Osteocyte (in vitro differentiated cells): ENCODE data around the gene RASSF4. TPM values are rescaled to one million over a fixed set of nuclear protein-coding genes. Genes with fewer than 3 reads are reported as not detected.

ENCODE experiments used
- DNase-seq: peaks from one replicate; pipeline ENCODE4 v3.0.0; 2021; ENCODE audit warnings: mixed read lengths; ENCODE audit not compliant: unreplicated experiment; ENCODE audit errors: extremely low spot score
- H3K27ac Mint-ChIP-seq: one replicate; pipeline ENCODE4 v1.8.0; 2021; ENCODE audit warnings: mild to moderate bottlenecking, mixed read lengths; ENCODE audit not compliant: unreplicated experiment
- H3K27me3 Mint-ChIP-seq: one replicate; pipeline ENCODE4 v1.8.0; 2021; ENCODE audit warnings: mixed read lengths; ENCODE audit not compliant: unreplicated experiment
- H3K36me3 Mint-ChIP-seq: one replicate; pipeline ENCODE4 v1.8.0; 2021; ENCODE audit warnings: mixed read lengths; ENCODE audit not compliant: unreplicated experiment
- H3K4me1 Mint-ChIP-seq: one replicate; pipeline ENCODE4 v1.8.0; 2021; ENCODE audit warnings: mixed read lengths; ENCODE audit not compliant: unreplicated experiment
- H3K4me3 Mint-ChIP-seq: one replicate; pipeline ENCODE4 v1.8.0; 2021; ENCODE audit warnings: mild to moderate bottlenecking, moderate library complexity, mixed read lengths; ENCODE audit not compliant: unreplicated experiment
- H3K9me3 Mint-ChIP-seq: one replicate; pipeline ENCODE4 v1.8.0; 2021; ENCODE audit warnings: mixed read lengths; ENCODE audit not compliant: unreplicated experiment
- total RNA-seq: library from RNA; stranded (reverse); gene quantifications from 2 replicates; pipeline ENCODE4 v1.2.1, GENCODE V29; 2021
- TF ChIP-seq, protein P1 (sequence below): fragments of 200-600 bp; sonication (generic); IDR thresholded peaks from 2 replicates; pipeline ENCODE4 v1.5.0; 2021; ENCODE audit warnings: antibody characterized with exemption, mild to moderate bottlenecking, moderate library complexity

RASSF4 gene
- total RNA-seq, 1 donor from 2014 or later = 11.8 TPM

DNA sequence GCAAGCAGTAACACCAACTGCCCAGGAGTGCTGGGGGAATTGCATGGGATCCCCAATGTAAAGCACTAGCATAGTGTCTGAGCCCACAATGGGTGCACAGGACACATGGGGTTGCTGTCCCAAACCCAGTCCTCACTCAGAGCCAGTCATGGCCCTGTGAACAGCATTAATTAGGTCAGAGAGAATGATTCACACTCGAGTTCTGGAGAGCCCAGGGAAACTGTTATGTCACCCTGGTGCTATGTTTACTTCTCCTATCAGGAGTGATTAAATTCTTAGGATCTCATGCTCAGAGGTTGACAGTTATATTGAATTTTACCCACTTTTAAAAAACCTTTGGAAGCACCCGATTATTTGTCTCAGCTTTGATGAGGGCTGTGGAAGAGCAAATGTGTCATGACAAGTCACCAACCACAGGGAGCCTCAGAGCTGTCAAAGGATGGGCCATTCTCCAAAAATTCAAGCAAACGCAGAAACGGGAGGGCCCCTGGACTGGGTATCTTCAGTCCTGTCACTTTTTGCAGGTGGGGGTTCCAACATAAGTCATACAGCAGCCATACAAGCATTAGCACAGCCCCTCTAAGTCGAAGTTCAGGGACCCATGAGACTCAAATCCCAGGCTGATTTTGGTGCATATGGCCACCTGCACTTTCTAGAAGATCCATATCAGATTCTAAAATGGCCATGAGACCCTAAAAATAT lies 1.3 kb upstream of the RASSF4 start:
- no peak for DNase-seq
- H3K36me3 Mint-ChIP-seq = peaks cover 8% of the 10 kb centered on the region
- TF ChIP-seq, protein P1, sequence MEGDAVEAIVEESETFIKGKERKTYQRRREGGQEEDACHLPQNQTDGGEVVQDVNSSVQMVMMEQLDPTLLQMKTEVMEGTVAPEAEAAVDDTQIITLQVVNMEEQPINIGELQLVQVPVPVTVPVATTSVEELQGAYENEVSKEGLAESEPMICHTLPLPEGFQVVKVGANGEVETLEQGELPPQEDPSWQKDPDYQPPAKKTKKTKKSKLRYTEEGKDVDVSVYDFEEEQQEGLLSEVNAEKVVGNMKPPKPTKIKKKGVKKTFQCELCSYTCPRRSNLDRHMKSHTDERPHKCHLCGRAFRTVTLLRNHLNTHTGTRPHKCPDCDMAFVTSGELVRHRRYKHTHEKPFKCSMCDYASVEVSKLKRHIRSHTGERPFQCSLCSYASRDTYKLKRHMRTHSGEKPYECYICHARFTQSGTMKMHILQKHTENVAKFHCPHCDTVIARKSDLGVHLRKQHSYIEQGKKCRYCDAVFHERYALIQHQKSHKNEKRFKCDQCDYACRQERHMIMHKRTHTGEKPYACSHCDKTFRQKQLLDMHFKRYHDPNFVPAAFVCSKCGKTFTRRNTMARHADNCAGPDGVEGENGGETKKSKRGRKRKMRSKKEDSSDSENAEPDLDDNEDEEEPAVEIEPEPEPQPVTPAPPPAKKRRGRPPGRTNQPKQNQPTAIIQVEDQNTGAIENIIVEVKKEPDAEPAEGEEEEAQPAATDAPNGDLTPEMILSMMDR = no peak
- peaks cover 4% of the 10 kb centered on the region for H3K9me3 Mint-ChIP-seq
- H3K27me3 Mint-ChIP-seq = no peaks in the 10 kb centered on the region
- H3K4me3 Mint-ChIP-seq = peak overlapping the region; percentile 82
- peak overlapping the region; percentile 47 for H3K27ac Mint-ChIP-seq
- peaks cover 43% of the 10 kb centered on the region for H3K4me1 Mint-ChIP-seq

- peak overlapping the region; percentile 47 for H3K27ac Mint-ChIP-seq
- DNase-seq = no peak
- H3K27me3 Mint-ChIP-seq = no peaks in the 10 kb centered on the region
- peaks cover 4% of the 10 kb centered on the region for H3K9me3 Mint-ChIP-seq
- H3K4me1 Mint-ChIP-seq = peaks cover 45% of the 10 kb centered on the region
- H3K4me3 Mint-ChIP-seq = peak overlapping the region; percentile 82
- TF ChIP-seq, protein P1 = no peak
- peaks cover 8% of the 10 kb centered on the region for H3K36me3 Mint-ChIP-seq
These were observed 730 bp upstream of the RASSF4 start for GRCh38 chr10:44958898-44959246.

DNA sequence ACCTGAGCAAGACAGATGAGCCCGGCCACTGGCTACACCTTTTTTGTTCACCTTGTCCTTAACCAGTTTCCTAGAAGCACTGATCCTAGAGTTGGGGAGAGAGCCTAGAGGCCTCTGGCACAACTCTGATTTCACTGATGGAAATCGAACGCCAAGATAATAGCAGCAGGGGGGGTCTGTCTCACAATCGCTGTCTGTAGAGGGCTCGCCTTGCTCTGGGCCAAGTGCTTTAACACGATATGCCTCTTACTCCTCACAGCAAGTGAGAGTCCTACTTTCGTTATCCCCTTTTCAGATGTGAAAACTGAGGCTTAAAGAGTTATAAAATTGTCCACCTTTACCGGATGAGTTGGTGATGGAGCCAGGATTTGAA lies 472 bp downstream of the RASSF4 start:
- H3K4me3 Mint-ChIP-seq = peak overlapping the region; percentile 82
- no peak for DNase-seq
- H3K27ac Mint-ChIP-seq = peak overlapping the region; percentile 10
- H3K27me3 Mint-ChIP-seq = no peaks in the 10 kb centered on the region
- peaks cover 4% of the 10 kb centered on the region for H3K9me3 Mint-ChIP-seq
- peaks cover 8% of the 10 kb centered on the region for H3K36me3 Mint-ChIP-seq
- peaks cover 57% of the 10 kb centered on the region for H3K4me1 Mint-ChIP-seq
- TF ChIP-seq, protein P1 = no peak

DNA sequence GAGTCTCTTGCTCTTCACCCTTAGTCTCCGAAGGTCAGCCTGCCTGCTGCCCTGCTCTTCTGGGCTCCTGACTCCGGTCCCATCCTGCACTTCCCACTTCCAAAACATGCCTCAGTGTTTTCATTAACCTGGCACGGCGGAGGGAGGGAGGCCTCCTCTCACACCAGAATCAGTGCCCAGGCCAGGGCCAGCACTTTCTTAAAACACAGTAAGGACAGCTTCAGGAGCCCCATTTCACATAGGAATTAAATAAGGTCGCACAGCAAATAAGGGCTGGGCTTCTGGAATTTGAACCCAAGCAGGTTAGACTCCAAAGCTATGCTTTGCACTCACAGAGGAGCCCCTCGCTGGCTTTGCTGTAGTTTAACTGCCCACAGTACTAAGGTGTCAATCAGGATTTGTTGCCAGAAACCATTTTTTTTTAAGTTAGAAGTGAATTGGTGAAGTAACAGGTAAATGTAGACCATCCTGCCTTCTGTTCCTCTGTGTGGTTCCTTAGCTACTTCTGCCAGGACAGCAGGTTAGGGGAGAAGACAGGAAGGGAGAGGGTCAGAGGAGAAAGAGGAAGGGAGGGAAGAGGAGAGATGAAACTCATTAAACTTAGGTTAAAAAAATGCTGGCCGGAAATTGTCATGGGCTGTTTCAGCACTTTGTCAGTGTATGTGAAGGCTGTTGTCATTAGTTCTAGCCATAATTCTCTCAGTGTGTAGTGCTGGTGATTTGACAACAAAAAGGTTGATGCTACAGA lies 1.1 kb downstream of the RASSF4 start:
- TF ChIP-seq, protein P1 = no peak
- peaks cover 4% of the 10 kb centered on the region for H3K9me3 Mint-ChIP-seq
- H3K27me3 Mint-ChIP-seq = no peaks in the 10 kb centered on the region
- peaks cover 7% of the 10 kb centered on the region for H3K36me3 Mint-ChIP-seq
- DNase-seq = peak; percentile 80
- peak overlapping the region; percentile 82 for H3K4me3 Mint-ChIP-seq
- peaks cover 61% of the 10 kb centered on the region for H3K4me1 Mint-ChIP-seq
- peak overlapping the region; percentile 10 for H3K27ac Mint-ChIP-seq

GRCh38 chr10:44961230-44961571 lies 1.6 kb downstream of the RASSF4 start:
- Mint-ChIP-seq H3K4me1 (peaks cover 67% of the 10 kb centered on the region), H3K27me3 (no peaks in the 10 kb centered on the region), H3K9me3 (peaks cover 4% of the 10 kb centered on the region), H3K36me3 (peaks cover 2% of the 10 kb centered on the region), H3K27ac (no peak overlapping the region), H3K4me3 (peak overlapping the region; percentile 1)
- TF ChIP-seq, protein P1 = no peak
- DNase-seq = no peak
